Measurements from ENCODE around the gene TRIM31.

The TRIM31 gene

DNA sequence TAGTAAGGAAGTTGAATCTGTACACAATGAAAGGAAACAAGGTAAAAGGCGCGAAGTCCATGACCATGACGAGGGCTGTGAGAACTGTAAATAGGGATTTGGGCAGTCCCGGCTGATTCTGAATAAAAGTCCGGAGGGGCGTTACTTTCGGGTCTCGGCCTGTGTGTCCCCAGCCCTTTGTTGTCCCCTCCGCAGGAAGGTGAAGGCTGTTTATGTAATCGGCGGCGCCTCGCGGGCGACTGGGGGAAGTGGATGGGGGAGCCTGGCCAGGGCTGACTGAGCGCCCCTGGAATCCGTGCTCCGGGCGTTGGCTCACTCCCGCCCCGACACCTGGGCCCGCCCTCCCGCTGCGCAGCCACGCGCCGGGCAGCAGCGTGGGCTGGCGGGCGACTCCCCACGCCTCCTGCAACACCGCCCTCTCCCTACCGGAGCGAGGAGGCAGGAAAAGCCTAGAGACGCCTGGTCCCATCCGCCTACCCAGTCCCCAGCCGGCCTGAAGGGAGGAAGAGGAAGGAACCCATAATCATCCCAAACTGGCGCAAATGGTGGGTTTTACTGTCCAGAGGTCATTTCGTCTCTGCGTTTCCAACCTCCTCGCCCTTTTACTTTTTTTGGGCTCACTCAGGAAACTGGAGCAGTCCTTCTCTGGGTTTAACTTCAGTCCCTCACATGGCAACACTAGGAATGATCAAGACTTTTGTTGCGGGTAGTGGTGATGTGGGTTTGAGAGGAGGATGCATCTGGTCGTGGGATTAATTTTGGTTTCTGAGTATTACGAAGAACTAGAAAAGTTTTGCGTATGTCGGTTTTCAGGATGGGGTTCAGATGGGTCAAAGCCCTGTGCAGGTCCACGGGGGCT, 12.1 kb downstream of the TRIM31 start:
- no peaks in the 10 kb centered on the region for H3K9me3 ChIP-seq (ENCODE audit: control insufficient read depth, insufficient read depth, low read depth, low read length)
- H3K27ac ChIP-seq (ENCODE audit: extremely low read depth, low read depth, low read length) = no peak overlapping the region
- CTCF ChIA-PET = interaction anchor here (0.8 to 5.7 kb wide), 15 partner anchors 10 to 398 kb away, joined by 3 to 74 read pairs (median 9); partner anchors contain the start of gene POLR1H
- no peak for TF ChIP-seq ZNF354C (tag by site-specific recombination; IDR thresholded peaks at IDR 0.05; ENCODE audit: borderline replicate concordance, low read depth)
- TF ChIP-seq ZFHX2 (tag by site-specific recombination; conservative IDR thresholded peaks at IDR 0.05) = peak; percentile 40; the same call in 1 of the 2 replicates
- H3K4me3 ChIP-seq (ENCODE audit: low read depth, low read length) = peak overlapping the region; percentile 44
- no peaks in the 10 kb centered on the region for H3K36me3 ChIP-seq (ENCODE audit: control insufficient read depth in 2 of 2, insufficient read depth in 1 of 2, low read length in 2 of 2)
- peaks cover 15% of the 10 kb centered on the region for H3K4me1 ChIP-seq (ENCODE audit: control insufficient read depth, insufficient read depth, low read length)
- POLR2A ChIA-PET = interaction anchor here (0.6 to 1.7 kb wide), 9 partner anchors 9 to 225 kb away, joined by 3 to 36 read pairs (median 5); partner anchors contain the start of genes POLR1H, PPP1R11, TRIM26 and TRIM39

DNA sequence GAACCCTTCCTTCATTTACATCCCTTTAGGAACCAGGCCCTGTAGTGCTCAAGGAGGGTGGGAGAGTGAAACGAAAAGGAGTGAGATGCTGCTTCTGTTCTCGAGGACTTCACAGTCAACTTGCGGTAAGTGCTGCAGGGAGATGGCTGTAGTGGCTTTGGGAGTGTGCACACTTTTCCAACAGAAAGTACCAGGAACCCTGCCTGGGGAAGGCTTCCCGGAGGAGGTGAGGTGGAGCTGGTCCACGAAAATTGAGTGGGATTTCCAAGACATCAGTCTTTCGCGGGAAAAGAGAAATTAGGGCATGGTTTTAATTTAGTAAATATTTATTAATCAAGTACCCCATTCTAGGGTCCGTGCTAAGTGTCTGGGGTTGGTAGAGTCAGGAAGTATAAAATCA, 12.7 kb downstream of the TRIM31 start:
- Histone ChIP-seq H3K27ac (ENCODE audit: extremely low read depth, low read depth, low read length) (no peak overlapping the region), H3K4me3 (ENCODE audit: low read depth, low read length) (no peak overlapping the region), H3K4me1 (ENCODE audit: control insufficient read depth, insufficient read depth, low read length) (peaks cover 15% of the 10 kb centered on the region), H3K36me3 (ENCODE audit: control insufficient read depth in 2 of 2, insufficient read depth in 1 of 2, low read length in 2 of 2) (no peaks in the 10 kb centered on the region), H3K9me3 (ENCODE audit: control insufficient read depth, insufficient read depth, low read depth, low read length) (no peaks in the 10 kb centered on the region)
- CTCF ChIA-PET = interaction anchor here (0.6 to 0.8 kb wide), 3 partner anchors 26 to 34 kb away, joined by 3 to 4 read pairs (median 3); no protein-coding TSS in a partner anchor
- no peak for TF ChIP-seq ZNF626 (tag by site-specific recombination; IDR thresholded peaks at IDR 0.05)
- TF ChIP-seq ZBTB48 (tag by site-specific recombination; IDR thresholded peaks at IDR 0.05) = no peak
- no peak for TF ChIP-seq ZFP37 (tag by site-specific recombination; IDR thresholded peaks at IDR 0.05)
- TF ChIP-seq ZNF660 (tag by site-specific recombination; IDR thresholded peaks at IDR 0.05) = no peak
- TF ChIP-seq, protein P1, sequence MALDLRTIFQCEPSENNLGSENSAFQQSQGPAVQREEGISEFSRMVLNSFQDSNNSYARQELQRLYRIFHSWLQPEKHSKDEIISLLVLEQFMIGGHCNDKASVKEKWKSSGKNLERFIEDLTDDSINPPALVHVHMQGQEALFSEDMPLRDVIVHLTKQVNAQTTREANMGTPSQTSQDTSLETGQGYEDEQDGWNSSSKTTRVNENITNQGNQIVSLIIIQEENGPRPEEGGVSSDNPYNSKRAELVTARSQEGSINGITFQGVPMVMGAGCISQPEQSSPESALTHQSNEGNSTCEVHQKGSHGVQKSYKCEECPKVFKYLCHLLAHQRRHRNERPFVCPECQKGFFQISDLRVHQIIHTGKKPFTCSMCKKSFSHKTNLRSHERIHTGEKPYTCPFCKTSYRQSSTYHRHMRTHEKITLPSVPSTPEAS (tag by site-specific recombination; IDR thresholded peaks at IDR 0.05) = no peak
- TF ChIP-seq, protein P2, sequence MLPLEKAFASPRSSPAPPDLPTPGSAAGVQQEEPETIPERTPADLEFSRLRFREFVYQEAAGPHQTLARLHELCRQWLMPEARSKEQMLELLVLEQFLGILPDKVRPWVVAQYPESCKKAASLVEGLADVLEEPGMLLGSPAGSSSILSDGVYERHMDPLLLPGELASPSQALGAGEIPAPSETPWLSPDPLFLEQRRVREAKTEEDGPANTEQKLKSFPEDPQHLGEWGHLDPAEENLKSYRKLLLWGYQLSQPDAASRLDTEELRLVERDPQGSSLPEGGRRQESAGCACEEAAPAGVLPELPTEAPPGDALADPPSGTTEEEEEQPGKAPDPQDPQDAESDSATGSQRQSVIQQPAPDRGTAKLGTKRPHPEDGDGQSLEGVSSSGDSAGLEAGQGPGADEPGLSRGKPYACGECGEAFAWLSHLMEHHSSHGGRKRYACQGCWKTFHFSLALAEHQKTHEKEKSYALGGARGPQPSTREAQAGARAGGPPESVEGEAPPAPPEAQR (tag by site-specific recombination; IDR thresholded peaks at IDR 0.05) = no peak
- TF ChIP-seq, protein P3, sequence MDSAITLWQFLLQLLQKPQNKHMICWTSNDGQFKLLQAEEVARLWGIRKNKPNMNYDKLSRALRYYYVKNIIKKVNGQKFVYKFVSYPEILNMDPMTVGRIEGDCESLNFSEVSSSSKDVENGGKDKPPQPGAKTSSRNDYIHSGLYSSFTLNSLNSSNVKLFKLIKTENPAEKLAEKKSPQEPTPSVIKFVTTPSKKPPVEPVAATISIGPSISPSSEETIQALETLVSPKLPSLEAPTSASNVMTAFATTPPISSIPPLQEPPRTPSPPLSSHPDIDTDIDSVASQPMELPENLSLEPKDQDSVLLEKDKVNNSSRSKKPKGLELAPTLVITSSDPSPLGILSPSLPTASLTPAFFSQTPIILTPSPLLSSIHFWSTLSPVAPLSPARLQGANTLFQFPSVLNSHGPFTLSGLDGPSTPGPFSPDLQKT (IDR thresholded peaks at IDR 0.05; ENCODE audit: borderline replicate concordance, low read depth, low read length) = no peak
- POLR2A ChIA-PET = no interaction called here

DNA sequence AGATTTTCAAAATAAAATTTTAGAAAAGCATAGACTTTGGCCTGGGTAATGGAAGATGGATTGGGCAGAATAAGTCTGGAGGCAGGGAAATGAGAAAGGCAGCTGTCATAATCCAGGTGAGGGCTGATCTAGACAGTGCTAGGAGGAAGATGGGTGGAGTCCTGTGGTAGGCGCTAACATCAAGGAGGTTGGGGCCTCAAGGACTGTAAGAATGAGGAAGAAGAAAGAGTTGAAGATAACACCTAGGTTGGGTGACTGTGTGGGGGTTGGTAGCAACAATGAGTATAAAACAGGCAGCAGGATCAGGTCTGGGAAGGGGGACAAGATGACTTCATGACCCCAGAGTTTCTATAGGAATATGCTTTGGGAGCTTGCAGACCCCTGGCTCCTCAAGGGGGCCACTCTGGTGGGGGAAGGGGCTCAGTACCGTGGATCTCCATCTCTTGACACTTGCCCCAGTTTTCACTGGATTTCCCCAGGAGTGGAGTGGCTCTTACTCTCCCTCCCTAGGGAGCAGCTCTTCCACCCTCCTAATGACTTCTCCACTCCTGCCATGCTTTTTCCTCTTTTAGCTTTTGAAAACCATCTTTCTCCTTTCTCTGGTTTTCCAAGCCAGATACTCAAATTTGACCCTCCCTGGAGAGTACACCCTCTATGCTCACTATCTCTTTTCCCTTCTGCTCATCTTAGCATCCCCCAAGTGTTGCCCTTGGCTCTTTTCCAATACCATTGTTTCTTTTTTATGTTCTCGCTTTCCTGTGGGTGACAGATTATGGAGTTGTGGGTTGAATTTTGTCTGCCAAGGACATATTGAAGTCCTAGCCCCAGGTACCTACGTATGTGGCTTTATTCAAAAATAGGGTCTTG, 14.8 kb downstream of the TRIM31 start:
- peak; percentile 60 for TF ChIP-seq PRDM1 (tag by site-specific recombination; IDR thresholded peaks at IDR 0.05)
- peak; percentile 83 for TF ChIP-seq ZNF341 (tag by site-specific recombination; IDR thresholded peaks at IDR 0.05; ENCODE audit: low read depth)
- no peak for TF ChIP-seq ZNF24 (tag by site-specific recombination; IDR thresholded peaks at IDR 0.05)
- H3K9me3 ChIP-seq (ENCODE audit: control insufficient read depth, insufficient read depth, low read depth, low read length) = no peaks in the 10 kb centered on the region
- ChIA-PET POLR2A (interaction anchor here (2.2 kb wide), 1 partner anchor 37 kb away, joined by 6 read pairs; the partner anchor contains the start of gene POLR1H), CTCF (interaction anchor here (0.6 to 1.3 kb wide), 4 partner anchors 18 to 260 kb away, joined by 3 to 5 read pairs (median 4); partner anchors contain the start of gene POLR1H)
- no peaks in the 10 kb centered on the region for H3K36me3 ChIP-seq (ENCODE audit: control insufficient read depth in 2 of 2, insufficient read depth in 1 of 2, low read length in 2 of 2)
- H3K4me3 ChIP-seq (ENCODE audit: low read depth, low read length) = no peak overlapping the region
- H3K27ac ChIP-seq (ENCODE audit: extremely low read depth, low read depth, low read length) = no peak overlapping the region
- H3K4me1 ChIP-seq (ENCODE audit: control insufficient read depth, insufficient read depth, low read length) = peaks cover 15% of the 10 kb centered on the region; the same call in 1 of the 2 replicates
